ENCODE data around the gene PDPK1.

- TF ChIP-seq POLR2A (IDR thresholded peaks at IDR 0.05) (no peak), EP300 (IDR thresholded peaks at IDR 0.05) (no peak), POLR2AphosphoS5 (IDR thresholded peaks at IDR 0.05) (no peak)
- TF ChIP-seq, protein P1, sequence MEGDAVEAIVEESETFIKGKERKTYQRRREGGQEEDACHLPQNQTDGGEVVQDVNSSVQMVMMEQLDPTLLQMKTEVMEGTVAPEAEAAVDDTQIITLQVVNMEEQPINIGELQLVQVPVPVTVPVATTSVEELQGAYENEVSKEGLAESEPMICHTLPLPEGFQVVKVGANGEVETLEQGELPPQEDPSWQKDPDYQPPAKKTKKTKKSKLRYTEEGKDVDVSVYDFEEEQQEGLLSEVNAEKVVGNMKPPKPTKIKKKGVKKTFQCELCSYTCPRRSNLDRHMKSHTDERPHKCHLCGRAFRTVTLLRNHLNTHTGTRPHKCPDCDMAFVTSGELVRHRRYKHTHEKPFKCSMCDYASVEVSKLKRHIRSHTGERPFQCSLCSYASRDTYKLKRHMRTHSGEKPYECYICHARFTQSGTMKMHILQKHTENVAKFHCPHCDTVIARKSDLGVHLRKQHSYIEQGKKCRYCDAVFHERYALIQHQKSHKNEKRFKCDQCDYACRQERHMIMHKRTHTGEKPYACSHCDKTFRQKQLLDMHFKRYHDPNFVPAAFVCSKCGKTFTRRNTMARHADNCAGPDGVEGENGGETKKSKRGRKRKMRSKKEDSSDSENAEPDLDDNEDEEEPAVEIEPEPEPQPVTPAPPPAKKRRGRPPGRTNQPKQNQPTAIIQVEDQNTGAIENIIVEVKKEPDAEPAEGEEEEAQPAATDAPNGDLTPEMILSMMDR (IDR thresholded peaks at IDR 0.05) = no peak
Observed at GRCh38 chr16:2505695-2506094, 32.1 kb upstream of the PDPK1 start.

All from gastroesophageal sphincter (tissue), 3 donors.